ENCODE results near the gene HELQ. TPM values are rescaled to one million over a fixed set of nuclear protein-coding genes. Genes with fewer than 3 reads are reported as not detected.

The HELQ gene
- total RNA-seq, 1 donor = 18.0 TPM

GRCh38 chr4:83371936-83372335 lies 83.7 kb downstream of the HELQ start:
- DNase-seq (ENCODE audit: low read depth) = no peak
- no peak for TF ChIP-seq CTCF (IDR thresholded peaks at IDR 0.05; ENCODE audit: insufficient read depth, low read length)
- H3K4me3 ChIP-seq (ENCODE audit: low read depth, low read length) = no peak overlapping the region

GRCh38 chr4:83371235-83371634 lies 84.4 kb downstream of the HELQ start:
- no peak for TF ChIP-seq CTCF (IDR thresholded peaks at IDR 0.05; ENCODE audit: insufficient read depth, low read length)
- H3K4me3 ChIP-seq (ENCODE audit: low read depth, low read length) = no peak overlapping the region
- DNase-seq (ENCODE audit: low read depth) = no peak

GRCh38 chr4:83370640-83370906 lies 85.0 kb downstream of the HELQ start:
- H3K4me3 ChIP-seq (ENCODE audit: low read depth, low read length) = no peak overlapping the region
- no peak for DNase-seq (ENCODE audit: low read depth)
- TF ChIP-seq CTCF (IDR thresholded peaks at IDR 0.05; ENCODE audit: insufficient read depth, low read length) = no peak

- DNase-seq (ENCODE audit: low read depth) = peak; percentile 23
- H3K4me3 ChIP-seq (ENCODE audit: low read depth, low read length) = no peak overlapping the region
- TF ChIP-seq CTCF (IDR thresholded peaks at IDR 0.05; ENCODE audit: insufficient read depth, low read length) = no peak
These were observed 85.6 kb downstream of the HELQ start for GRCh38 chr4:83369831-83370639.

- no peak for TF ChIP-seq CTCF (IDR thresholded peaks at IDR 0.05; ENCODE audit: insufficient read depth, low read length)
- no peak for DNase-seq (ENCODE audit: low read depth)
- H3K4me3 ChIP-seq (ENCODE audit: low read depth, low read length) = no peak overlapping the region
These were observed 91.3 kb downstream of the HELQ start for GRCh38 chr4:83364312-83364711.

- TF ChIP-seq CTCF (IDR thresholded peaks at IDR 0.05; ENCODE audit: insufficient read depth, low read length) = peak; percentile 52
- H3K4me3 ChIP-seq (ENCODE audit: low read depth, low read length) = no peak overlapping the region
- peak; percentile 59 for DNase-seq (ENCODE audit: low read depth)
These were observed 92.9 kb downstream of the HELQ start for GRCh38 chr4:83362492-83363329.

Measured in fibroblast of the aortic adventitia (primary cell).